Hematopoietic multipotent progenitor cell treated with erythropoietin and hydrocortisone succinate and interleukin-3 and kit ligand, for 4 days (in vitro differentiated cells): Measurements from ENCODE around the gene NFKB2.

Experiments
- DNase-seq: peaks from one replicate; pipeline ENCODE4 v3.0.0-alpha.2; 2015

NFKB2 gene

GRCh38 chr10:102395400-102396316, at the start of gene NFKB2:
TSS of gene NFKB2 (plus strand) at chr10:102395705. CDS start at chr10:102395960, 255 bp downstream.
- peak; percentile 89 for DNase-seq

DNA sequence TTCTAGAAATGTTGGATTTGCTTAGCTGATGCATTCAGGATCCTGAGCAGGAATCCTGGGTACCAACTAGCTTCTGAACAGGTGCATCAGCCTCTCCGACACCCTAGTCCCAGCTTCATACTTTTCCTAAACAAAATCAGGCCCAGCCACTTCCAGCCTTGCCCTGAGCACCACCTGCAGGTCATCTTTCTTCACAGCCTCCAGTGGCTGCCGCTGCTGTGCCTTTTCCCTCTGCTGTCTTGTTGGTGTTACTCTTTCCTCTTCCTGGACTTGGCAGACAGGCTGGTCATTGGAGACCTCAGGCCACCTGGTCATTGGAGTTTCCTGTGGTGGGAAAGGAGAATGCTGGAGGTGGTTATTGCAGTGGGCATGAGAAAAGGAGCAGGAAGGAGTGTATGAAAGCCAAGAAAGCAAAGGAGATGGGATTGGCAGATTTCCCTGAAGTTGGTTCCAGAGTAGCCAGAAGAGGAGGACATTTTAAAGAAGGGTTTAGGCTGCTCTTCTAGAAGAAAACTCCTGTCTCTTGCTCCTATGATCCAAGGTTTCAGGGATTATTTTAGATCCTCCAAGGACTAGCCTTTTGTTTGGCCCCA, 48.2 kb upstream of the NFKB2 start:
- DNase-seq: peak; percentile 44

DNA sequence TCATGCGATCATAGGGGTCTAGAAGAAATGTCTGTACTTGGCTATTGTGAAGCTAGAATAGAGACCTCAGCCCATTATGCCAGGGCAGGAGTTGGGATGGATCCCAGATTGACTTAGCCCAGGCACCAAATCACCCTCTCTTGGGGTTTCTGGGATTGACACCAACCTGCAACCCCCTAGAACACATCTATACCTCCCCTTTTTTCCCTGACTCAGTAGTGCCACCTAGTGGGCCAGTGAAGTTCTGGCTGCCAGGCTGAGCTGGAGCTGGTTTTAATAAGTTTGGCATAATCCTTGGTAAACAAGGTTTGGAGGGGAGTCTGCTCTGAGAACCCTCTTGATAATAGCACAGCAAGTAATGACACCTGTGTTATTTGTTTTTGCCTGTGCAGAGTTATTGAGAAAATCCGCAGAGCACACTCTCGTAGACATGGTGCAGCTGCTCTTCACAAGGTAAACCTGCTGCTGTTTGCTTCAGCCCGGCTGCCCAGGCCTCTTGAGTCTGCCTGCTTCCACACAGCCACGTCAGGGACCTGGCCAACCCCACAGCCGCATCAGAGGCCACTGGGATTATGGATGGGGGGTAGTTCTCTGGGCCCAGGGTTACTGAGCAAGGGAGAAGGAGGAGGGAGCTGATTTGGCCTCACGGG, 43.3 kb upstream of the NFKB2 start:
- peak; percentile 86 for DNase-seq

GRCh38 chr10:102354451-102354850, 41.1 kb upstream of the NFKB2 start:
- DNase-seq: no peak

- DNase-seq: no peak
Observed at GRCh38 chr10:102358712-102359382, 36.7 kb upstream of the NFKB2 start.

DNA sequence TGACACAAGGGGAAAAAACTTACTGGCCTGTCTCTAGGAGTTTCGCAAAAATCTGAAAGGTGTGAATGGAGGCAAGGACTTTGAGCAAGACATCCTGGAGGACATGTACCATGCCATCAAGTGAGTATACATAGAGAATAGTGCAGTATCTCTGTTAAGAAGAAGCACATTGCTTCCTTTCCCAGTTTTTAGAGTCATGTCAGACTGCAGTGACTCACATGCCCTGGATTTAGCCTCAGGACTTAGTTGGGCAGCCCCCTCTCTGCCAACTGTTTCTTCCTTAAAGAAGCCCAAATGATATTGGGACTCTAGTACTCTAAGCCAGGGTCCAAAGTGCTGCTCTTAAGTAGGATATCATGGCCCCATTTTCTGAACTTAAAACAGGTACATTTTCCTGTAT, 28.1 kb upstream of the NFKB2 start:
- no peak for DNase-seq

- no peak for DNase-seq
Observed at GRCh38 chr10:102368077-102368476, 27.4 kb upstream of the NFKB2 start.

- DNase-seq: no peak
Observed at GRCh38 chr10:102371295-102371694, 24.2 kb upstream of the NFKB2 start.

DNA sequence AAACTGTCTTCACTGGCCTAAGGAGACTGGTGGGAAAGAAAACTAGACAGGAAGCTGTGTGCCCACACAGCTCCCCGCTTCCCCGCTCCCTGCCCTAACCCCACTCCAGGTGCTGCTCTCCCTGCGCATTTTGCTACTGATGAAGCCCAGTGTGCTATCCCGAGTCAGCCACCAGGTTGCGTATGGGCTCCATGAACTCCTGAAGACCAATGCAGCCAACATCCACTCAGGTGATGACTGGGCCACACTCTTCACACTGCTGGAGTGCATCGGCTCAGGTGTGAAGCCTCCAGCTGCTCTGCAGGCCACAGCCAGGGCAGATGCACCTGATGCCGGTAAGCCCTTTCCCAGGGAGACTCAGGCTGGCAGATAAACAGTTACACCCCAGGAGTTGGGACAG, 20.3 kb upstream of the NFKB2 start:
- no peak for DNase-seq

DNA sequence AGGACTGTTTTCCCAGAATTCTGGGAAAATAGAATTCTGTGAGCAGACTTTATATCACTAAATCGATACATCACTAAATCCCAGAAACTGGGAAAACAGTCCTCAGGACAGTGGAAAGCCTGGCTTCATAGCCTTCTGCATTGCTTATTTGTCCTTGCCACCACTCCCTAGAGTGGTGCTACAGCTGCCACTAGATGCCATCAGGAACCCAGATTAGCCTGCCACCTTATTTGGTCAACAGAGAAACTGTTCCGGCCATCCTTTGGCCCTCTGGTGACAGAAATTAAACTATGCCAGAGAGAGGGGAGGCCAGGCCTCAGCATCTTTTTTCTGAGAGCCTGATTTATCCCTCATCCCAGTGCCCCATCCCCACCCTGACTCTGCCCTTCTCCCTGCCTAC, 19.6 kb upstream of the NFKB2 start:
- DNase-seq: no peak

DNA sequence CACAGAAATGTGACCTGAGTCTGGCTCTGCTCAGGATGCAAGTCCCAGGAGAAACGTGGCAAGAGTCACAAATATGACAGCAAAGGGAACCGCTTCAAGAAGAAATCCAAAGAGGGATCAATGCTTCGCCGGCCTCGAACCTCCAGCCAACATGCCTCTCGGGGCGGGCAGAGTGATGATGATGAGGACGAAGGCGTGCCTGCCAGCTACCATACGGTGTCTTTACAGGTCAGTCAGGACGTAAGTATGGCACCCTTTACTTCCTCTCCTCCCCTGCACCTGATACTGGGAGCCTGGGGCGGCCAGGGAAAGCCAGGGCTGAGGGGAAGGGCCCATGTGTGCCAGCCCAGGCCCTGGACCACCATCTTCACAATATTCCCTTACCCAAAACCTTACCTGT, 18.6 kb upstream of the NFKB2 start:
- DNase-seq: no peak

DNA sequence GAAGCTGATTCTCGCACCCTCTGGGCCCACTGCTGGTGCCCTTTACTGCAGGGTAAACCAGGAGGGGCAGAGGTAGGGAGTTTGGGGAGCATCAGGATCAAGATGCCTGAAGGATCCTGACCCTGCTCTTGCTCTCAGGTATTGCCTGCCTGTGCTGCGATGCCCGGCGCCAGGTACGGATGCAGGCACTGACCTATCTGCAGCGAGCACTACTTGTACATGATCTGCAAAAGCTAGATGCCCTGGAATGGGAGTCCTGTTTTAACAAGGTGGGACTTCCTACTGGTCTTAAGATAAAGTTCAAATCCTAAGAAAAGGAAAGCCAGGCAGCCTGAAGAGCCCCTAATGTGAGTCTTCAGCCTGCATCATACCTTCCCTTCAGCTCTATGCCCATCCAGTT, 16.1 kb upstream of the NFKB2 start:
- no peak for DNase-seq

GRCh38 chr10:102381983-102382382, 13.5 kb upstream of the NFKB2 start:
- DNase-seq: no peak

GRCh38 chr10:102382871-102383270, 12.6 kb upstream of the NFKB2 start:
- DNase-seq: no peak

DNA sequence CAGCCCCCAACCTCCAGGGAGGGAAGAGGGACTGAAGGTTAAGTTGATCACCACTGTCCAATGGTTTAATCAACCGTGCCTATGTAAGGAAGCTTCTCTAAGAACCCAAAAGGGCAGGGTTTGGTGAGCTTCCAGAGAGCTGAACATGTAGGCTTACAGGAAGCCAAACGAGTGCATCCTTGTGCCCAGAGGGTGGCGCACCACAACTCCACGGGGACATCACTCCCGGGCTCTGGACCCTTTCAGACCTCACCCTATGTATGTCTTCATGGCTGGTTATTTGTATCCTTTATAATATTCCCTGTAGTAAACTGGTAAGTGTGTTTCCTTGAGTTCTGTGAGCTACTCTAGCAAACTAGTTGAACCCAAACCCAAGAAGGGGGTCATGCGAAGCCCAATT, 11.5 kb upstream of the NFKB2 start:
- DNase-seq: peak; percentile 47

DNA sequence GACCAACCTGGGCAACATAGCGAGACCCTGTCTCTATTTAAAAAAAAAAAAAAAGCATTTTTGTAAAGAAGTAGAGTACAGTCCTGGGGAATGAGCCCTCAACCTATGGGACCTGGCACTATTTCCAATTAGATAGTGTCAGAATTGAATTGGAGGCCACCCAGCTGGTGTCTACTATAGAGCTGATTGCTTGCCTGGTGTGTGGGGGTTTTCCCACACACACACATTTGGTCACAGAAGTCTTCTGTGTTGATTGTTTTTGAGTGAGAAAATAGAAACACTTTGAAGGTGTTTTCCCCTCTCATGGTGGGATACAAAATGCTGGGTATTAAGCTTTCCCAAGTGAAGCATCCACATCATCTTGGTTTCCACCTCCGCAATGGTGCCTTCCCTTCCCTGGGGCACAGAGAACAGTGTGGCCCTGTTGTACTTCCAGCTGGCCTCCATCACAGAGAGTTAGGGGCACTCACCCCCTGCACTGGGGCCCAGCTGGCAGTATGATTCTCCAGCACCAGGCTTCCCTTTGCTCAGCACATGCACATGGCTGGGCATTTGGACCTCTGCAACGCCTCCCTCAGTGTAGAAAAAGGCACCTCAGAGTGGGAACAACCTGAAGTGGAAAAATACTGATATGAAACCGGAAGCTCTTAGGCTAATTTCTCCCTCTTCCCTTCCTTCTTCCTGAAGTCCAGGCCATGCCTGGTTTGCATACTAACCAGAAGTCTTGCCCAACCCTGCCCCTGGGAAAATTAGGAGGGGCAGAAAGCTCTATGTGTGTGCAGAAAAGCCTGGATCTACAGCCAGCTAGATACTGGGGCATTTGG, 10.7 kb upstream of the NFKB2 start:
- no peak for DNase-seq

DNA sequence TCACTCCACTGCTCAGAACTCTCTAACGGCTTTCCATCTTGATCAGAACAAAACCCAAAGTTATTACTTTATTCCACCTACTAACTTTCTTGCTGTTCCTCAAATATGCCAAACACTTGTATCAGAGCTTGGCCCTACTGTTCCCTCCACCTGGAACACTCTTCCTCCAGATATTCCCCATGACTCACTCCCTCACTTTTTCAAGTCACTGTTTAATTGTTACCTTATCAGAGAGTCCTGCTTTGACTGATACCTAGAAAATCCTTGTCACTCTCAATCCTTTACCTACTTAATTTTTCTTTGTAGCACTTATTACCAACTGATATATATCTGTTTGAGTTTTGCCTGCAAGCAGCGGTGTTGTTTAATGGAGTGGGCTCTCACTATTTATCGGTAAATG, 5.6 kb upstream of the NFKB2 start:
- DNase-seq: no peak

- DNase-seq: no peak
Observed at GRCh38 chr10:102392306-102392705, 3.2 kb upstream of the NFKB2 start.

DNA sequence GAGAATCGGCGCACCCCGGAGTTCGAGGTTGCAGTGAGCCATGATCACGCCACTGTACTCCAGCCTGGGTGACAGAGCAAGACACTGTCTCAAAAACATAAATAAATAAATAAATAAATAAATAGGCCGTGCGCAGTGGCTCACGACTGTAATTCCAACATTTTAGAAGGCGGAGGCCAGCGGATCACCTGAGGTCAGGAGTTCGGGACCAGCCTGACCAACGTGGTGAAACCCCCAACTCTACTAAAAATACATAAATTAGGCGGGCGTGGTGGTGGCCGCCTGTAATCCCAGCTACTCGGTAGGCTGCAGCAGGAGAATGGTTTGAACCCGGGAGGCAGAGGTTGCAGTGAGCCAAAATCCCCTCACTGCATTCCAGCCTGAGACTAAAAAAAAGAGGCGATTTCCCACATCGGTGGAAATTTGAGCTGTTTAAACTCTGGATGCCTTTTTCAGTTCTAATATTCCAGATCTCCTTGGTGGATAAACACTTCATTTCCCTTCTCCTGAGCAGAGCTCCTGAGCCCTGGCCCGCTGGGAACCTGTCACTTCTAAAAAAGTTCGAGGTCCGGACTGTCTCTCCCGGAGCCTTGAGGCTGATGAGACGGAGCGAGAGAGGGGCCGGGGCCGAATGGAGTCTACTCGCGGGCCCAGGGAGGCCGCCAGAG, 2.0 kb upstream of the NFKB2 start:
- DNase-seq: no peak

DNA sequence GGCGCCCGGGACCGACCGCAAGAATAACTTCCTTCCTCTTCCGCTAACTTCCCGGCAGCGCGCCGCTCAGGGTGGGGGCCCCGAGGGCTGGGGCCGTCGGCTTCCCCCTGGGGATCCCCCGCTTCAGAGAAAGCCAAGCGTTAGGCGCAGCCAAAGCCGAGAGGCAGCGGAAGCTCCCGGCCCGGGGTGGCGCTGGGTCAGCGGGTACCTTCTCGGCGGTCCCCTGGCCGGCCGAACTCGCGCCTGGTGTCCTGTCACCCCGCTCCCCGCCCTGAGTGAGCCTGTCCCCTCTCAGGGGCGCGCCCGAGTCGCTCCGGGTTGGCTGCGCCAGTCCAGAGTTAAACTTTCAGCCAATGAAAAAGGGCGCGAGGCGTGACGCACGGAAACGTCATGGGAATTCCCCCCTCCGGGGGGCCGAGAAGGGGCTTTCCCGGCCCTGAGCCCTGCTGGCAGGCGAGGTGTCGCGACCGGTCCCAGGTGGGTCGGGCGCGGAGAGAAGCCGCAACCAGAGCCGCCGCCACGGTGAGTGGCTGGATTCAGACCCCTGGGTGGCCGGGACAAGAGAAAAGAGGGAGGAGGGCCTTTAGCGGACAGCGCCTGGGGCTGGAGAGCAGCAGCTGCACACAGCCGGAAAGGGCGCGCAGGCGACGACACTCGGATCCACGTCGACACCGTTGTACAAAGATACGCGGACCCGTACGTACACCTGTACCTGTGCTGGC, 1.3 kb upstream of the NFKB2 start:
- DNase-seq: peak; percentile 95

DNA sequence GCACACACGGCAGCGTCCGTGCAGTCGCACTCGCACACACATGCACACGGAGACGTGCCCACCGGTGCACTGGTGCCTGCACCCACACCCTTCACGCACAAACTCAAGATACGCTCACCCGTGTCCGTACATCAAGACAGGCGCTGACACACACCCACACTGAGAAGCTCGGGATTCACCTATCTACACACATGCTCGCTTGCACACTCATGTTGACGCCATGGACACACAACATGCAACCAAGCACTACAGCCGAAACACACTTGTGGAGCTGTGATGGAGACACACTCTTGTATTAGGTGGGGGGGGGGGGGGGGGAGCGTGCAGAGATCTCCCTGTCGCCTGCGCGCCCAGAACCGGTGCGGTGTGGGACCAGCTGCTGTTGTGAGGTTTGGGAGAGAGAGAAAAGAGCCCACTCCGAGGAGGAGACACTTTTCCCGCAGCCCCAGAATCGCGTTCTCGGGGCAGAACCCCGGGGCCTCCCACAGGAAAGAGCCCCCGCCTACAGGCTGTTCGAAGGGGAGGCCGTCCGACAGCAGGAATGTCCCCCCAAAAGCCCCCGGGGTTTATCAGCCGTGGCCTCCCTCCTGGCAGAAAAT, 605 bp upstream of the NFKB2 start:
- DNase-seq: peak; percentile 58
